ENCODE results near the gene LINGO4.

- TF ChIP-seq CTCF (IDR thresholded peaks at IDR 0.05) (no peak), ZFX (IDR thresholded peaks at IDR 0.05; ENCODE audit: borderline replicate concordance) (no peak)
Observed at GRCh38 chr1:151783796-151784195, 21.4 kb downstream of the LINGO4 start.
